HK-2 (cell line): Measurements from ENCODE around the gene CCDC86.

Experiments used
- DNase-seq: peaks from one replicate; pipeline ENCODE4 v3.0.0-alpha.2; 2018; ENCODE audit not compliant: unreplicated experiment

Gene CCDC86

GRCh38 chr11:60868682-60869450, 27.0 kb downstream of the CCDC86 start:
- no peak for DNase-seq

- DNase-seq = no peak
Observed at GRCh38 chr11:60869451-60869825, 27.5 kb downstream of the CCDC86 start.

GRCh38 chr11:60870276-60870675, 28.4 kb downstream of the CCDC86 start:
- DNase-seq = no peak

- DNase-seq = no peak
Observed at GRCh38 chr11:60870733-60871377, 28.9 kb downstream of the CCDC86 start.

GRCh38 chr11:60871378-60872061, 29.6 kb downstream of the CCDC86 start:
- no peak for DNase-seq

DNA sequence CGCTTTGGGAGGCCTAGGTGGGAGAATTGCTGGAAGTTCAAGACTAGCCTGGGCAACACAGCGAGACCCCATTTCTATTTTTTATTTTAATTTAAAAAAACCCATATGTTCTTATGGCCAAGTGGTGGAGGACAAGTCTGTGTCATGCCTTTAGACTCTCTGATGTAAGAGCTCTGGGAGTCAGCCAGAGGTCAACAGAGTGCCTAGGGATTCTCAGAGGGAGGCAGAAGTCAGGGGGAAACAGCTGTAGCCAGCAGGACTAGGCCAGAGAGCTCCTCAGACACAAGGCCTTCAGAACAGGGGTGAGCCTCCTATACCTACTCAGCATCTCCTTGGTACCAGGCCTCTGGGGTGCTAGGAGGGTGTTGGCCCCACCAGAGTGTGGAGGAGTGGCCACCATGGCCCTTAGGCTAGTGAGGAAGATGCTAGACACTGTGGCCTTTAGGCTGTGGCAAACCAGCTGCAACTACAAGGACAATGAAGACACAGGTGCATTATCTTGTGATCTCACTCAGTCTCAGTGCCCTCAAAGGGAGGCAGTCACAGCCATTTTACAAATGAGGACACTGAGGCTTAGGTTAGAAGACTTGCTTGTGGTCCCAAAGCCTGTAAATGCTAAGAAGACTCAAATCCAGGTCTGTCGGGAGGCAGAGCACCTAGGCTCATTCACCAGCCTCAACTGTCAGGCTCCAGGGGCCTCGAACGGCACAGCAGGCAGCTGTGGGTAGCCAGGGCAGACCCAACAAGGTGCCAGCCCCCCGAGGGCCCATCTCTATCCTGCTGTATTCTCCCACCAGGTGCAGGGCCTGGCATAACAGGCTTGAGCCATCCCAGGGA, 30.4 kb downstream of the CCDC86 start:
- no peak for DNase-seq

DNA sequence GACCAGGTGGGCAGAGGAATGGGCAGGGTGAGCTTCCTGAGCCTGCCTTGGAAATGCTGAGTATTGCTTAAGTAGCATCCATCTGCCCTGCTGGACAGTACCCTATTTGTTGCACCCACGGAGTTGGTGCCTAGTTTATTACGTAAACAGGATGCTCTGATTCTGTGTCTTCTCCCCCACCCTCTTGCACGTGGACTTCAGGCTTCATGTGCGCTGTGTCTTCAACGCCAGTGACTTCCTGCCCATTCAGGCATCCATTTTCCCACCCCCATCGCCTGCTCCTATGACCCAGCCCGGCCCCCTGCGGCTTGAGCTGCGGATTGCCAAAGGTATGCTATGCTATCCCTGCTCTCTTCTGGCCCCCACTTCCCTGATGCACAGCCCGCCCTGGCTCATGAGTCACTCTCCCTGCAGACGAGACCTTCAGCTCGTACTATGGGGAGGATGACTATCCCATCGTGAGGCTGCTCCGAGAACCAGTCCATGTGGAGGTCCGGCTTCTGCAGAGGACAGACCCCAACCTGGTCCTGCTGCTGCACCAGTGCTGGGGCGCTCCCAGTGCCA, 31.1 kb downstream of the CCDC86 start:
- DNase-seq = no peak

DNA sequence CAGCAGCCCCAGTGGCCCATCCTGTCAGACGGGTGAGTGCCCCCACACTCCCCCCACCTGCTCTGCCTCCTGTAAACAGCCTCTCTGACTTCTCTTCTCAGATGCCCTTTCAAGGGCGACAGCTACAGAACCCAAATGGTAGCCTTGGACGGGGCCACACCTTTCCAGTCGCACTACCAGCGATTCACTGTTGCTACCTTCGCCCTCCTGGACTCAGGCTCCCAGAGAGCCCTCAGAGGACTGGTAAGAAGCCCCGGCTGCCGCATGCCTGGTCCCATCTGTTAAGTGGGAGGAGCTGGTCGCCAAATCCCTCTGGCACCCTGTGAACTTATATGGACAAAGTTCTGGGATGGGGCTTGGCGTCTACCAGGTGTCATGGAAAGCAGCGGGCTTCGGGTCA, 31.6 kb downstream of the CCDC86 start:
- DNase-seq = no peak

DNA sequence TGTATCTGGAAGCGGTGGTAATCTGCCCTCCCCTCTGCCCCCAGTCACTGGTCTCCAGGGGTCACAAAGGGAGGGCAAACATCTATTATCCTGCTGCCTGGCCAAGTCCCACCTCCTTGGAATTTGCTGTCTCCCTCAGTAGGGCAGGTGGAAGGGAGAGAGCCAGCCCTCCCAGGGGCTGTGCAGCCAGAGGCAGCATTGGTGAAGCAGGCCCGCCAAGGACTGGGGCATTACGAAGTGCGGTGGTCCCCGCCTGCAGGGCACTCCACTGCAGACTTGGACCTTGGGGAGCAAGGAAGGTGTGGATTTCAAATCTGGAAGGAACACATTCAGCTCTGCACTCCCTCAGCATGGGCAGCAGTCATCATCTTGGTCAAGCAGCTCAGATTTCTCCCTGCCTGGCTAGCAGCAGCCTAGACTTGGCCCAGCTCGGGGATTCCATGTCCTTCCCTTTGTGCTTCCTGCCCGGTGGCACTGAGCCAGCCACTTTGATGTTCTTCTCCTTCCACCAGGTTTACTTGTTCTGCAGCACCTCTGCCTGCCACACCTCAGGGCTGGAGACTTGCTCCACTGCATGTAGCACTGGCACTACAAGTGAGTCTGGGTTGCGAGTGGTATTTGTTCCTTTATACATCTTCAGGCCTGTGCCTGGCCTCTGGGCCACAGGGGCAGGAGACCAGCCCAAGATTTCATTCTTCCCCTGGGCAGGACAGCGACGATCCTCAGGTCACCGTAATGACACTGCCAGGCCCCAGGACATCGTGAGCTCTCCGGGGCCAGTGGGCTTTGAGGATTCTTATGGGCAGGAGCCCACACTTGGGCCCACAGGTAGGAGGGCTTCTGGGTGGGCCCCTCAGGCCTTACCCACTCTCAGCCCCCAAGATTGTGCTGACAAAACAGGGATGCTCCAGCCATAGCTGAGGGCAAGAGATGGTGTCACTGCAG, 32.8 kb downstream of the CCDC86 start:
- no peak for DNase-seq

DNA sequence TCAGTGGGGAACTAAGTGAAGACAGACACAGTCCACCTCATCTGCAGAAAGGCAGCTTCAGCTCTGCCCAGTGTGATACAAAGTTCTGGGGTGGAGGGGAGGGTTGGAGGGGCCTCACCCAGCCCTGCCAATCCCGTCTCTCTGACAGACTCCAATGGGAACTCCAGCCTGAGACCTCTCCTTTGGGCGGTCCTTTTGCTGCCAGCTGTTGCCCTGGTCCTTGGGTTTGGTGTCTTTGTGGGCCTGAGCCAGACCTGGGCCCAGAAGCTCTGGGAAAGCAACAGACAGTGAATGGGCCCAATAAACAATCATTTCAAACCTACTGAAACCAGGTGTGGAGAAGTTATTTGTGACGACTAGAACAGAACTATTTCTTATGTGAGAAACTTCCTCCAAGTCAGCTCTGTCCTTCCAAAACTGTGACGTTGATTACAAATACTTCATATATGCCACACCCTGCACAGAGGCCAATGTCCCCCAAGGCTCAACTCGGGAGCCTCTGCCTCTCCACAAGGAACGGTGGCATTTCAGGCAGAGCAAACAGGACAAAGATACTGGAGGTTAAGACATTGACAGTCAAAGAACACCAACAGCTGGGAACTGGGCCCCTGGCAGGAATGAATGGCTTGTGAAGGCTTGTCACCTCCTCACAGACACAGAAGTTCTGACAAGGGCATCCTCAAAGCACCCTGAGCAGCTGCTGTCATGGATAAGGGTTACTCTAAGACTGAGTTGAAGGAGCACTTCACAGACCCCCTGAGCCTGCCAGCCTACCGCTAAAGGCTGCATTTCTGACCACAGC, 33.7 kb downstream of the CCDC86 start:
- no peak for DNase-seq

GRCh38 chr11:60876168-60876485, 34.2 kb downstream of the CCDC86 start:
- no peak for DNase-seq

DNA sequence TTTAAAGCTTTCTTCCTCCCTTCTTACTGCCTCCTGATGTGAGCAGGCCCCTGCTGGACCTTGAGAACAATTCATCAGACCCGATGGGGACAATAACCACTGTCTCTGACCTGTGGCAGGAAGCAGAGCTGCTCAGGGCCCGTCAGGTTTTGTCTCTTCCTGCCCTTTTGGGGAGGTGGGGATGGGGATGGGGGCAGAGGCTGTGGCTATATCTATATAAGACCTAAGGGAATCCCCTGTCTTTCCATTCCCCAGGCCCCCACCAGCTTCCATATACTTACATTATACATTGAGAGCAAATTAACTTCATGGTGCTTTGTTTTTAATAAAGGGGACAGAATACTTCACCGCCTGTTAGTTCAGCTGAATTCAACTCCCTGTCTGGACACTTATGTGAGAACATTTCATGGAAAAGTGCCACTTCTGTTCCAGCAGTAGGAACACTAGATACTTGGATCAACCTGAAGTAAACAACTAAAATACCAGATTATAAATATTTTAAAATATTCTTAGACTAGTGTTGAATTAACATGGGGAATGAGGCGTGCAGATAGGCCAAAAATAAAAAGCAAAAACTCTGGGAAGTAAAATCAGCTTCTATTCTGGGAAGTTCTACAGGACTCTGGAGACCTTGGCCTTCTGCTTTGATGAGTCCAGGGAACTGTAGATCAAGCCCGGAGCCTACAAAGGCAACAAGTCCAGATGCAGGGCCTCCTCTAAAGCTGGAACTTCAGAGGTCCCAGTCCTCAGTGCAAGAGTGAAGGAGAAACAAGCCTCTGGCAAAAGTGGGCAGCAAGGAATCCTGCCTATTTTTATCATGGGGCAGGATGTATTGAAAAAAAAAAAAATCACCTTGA, 36.6 kb downstream of the CCDC86 start:
- no peak for DNase-seq

DNA sequence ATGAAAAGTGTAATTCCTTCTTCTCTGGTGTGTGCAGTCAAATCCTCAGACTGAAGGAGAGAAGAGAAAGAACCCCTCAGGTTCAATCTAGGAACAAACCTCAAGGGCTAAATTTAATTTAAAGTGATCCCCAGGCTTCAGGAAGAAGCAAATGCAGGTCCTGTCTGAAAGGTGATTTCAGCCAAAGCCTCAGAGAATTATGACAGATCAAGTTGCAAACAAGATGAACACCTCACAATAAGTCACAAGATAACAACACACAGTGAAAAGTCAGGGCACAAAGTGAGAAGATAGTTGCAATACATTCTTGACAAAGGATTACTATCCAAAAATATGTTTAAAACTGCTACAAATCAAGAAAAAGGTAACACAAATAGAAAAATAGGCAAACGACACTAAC, 37.2 kb downstream of the CCDC86 start:
- no peak for DNase-seq

- DNase-seq = no peak
Observed at GRCh38 chr11:60879971-60880588, 38.2 kb downstream of the CCDC86 start.

- DNase-seq = no peak
Observed at GRCh38 chr11:60880643-60881282, 38.9 kb downstream of the CCDC86 start.

GRCh38 chr11:60887556-60887955, 45.6 kb downstream of the CCDC86 start:
- peak; percentile 13 for DNase-seq

DNA sequence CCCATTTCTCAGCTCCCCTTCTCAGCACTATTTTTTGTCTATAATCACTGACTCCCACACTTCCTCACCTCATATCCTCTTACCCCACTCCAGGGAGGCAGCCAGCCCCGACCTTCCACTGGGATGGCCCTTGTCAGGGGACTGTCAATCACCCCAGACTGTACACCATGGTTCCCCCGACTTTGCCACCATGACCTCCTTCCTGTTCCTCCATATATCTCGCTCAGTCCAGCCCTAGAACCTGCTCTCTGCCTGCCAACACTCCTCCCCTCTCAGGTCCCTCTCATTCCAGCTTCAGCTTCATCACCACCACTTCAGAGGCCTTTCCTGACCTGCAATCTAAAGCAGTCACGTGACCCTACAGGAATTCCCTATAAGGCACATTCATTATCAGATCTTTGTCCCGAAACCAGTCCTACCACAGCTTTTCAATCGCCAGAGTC, 48.0 kb downstream of the CCDC86 start:
- no peak for DNase-seq

GRCh38 chr11:60890696-60891095, 48.8 kb downstream of the CCDC86 start:
- no peak for DNase-seq
